ENCODE results near the gene HDHD5. TPM values are rescaled to one million over a fixed set of nuclear protein-coding genes. Genes with fewer than 3 reads are reported as not detected.

The HDHD5 gene
- total and polyA plus RNA-seq, 5 donors, result 28.2 to 41.2 (median 37.3) TPM

GRCh38 chr22:17112491-17113042 is 46.5 kb downstream of the HDHD5 start:
- DNase-seq (no peak), ATAC-seq (no peak)
- Histone ChIP-seq H3K4me3 (ENCODE audit: low read length) (no peak overlapping the region), H3K9me3 (ENCODE audit: control insufficient read depth, low read length) (no peaks in the 10 kb centered on the region), H3K27me3 (ENCODE audit: control insufficient read depth, insufficient read depth) (no peaks in the 10 kb centered on the region), H3K27ac (ENCODE audit: low read length) (no peak overlapping the region), H3K4me1 (ENCODE audit: control insufficient read depth, insufficient read depth, low read length) (no peaks in the 10 kb centered on the region)
- intact Hi-C loops (cut with DNase I), result no loop called here
- WGBS, result 79% methylated on average over 9 of the region's 9 CpGs

GRCh38 chr22:17110791-17111550 is 48.1 kb downstream of the HDHD5 start:
- Histone ChIP-seq H3K9me3 (ENCODE audit: control insufficient read depth, low read length) (no peaks in the 10 kb centered on the region), H3K4me3 (ENCODE audit: low read length) (no peak overlapping the region), H3K27ac (ENCODE audit: low read length) (no peak overlapping the region), H3K27me3 (ENCODE audit: control insufficient read depth, insufficient read depth) (no peaks in the 10 kb centered on the region), H3K4me1 (ENCODE audit: control insufficient read depth, insufficient read depth, low read length) (no peaks in the 10 kb centered on the region)
- WGBS, result 73% methylated on average over 13 of the region's 13 CpGs
- intact Hi-C loops (cut with DNase I), result no loop called here
- no peak for ATAC-seq
- DNase-seq, result no peak

GRCh38 chr22:17109976-17110375 is 49.1 kb downstream of the HDHD5 start:
- no peak for ATAC-seq
- Histone ChIP-seq H3K4me3 (ENCODE audit: low read length) (no peak overlapping the region), H3K27me3 (ENCODE audit: control insufficient read depth, insufficient read depth) (no peaks in the 10 kb centered on the region), H3K27ac (ENCODE audit: low read length) (no peak overlapping the region), H3K4me1 (ENCODE audit: control insufficient read depth, insufficient read depth, low read length) (no peaks in the 10 kb centered on the region), H3K9me3 (ENCODE audit: control insufficient read depth, low read length) (no peaks in the 10 kb centered on the region)
- no peak for DNase-seq
- 91% methylated on average over 16 of the region's 16 CpGs for WGBS
- intact Hi-C loops (cut with DNase I), result no loop called here

- Histone ChIP-seq H3K27ac (ENCODE audit: low read length) (no peak overlapping the region), H3K4me1 (ENCODE audit: control insufficient read depth, insufficient read depth, low read length) (no peaks in the 10 kb centered on the region), H3K4me3 (ENCODE audit: low read length) (no peak overlapping the region), H3K27me3 (ENCODE audit: control insufficient read depth, insufficient read depth) (no peaks in the 10 kb centered on the region), H3K9me3 (ENCODE audit: control insufficient read depth, low read length) (no peaks in the 10 kb centered on the region)
- 93% methylated on average over 42 of the region's 42 CpGs for WGBS
- intact Hi-C loops (cut with DNase I), result no loop called here
- no peak for ATAC-seq
- DNase-seq, result no peak
Measured at GRCh38 chr22:17109113-17109865, 49.8 kb downstream of the HDHD5 start.

GRCh38 chr22:17108256-17109112 is 50.6 kb downstream of the HDHD5 start:
- no peaks in the 10 kb centered on the region for H3K27me3 ChIP-seq (ENCODE audit: control insufficient read depth, insufficient read depth)
- no peak overlapping the region for H3K27ac ChIP-seq (ENCODE audit: low read length)
- 96% methylated on average over 66 of the region's 66 CpGs for WGBS
- H3K4me3 ChIP-seq (ENCODE audit: low read length), result no peak overlapping the region
- intact Hi-C loops (cut with DNase I), result no loop called here
- ATAC-seq (no peak), DNase-seq (peak in 1 of 3 donors; percentile 68)
- H3K9me3 ChIP-seq (ENCODE audit: control insufficient read depth, low read length), result no peaks in the 10 kb centered on the region
- no peaks in the 10 kb centered on the region for H3K4me1 ChIP-seq (ENCODE audit: control insufficient read depth, insufficient read depth, low read length)

GRCh38 chr22:17107547-17107810 is 51.6 kb downstream of the HDHD5 start:
- WGBS, result 91% methylated on average over 6 of the region's 6 CpGs
- H3K9me3 ChIP-seq (ENCODE audit: control insufficient read depth, low read length), result no peaks in the 10 kb centered on the region
- H3K27me3 ChIP-seq (ENCODE audit: control insufficient read depth, insufficient read depth), result no peaks in the 10 kb centered on the region
- H3K27ac ChIP-seq (ENCODE audit: low read length), result no peak overlapping the region
- intact Hi-C loops (cut with DNase I), result no loop called here
- H3K4me3 ChIP-seq (ENCODE audit: low read length), result no peak overlapping the region
- DNase-seq (no peak), ATAC-seq (no peak)
- no peaks in the 10 kb centered on the region for H3K4me1 ChIP-seq (ENCODE audit: control insufficient read depth, insufficient read depth, low read length)

- Histone ChIP-seq H3K4me1 (ENCODE audit: control insufficient read depth, insufficient read depth, low read length) (no peaks in the 10 kb centered on the region), H3K4me3 (ENCODE audit: low read length) (no peak overlapping the region), H3K27me3 (ENCODE audit: control insufficient read depth, insufficient read depth) (no peaks in the 10 kb centered on the region), H3K27ac (ENCODE audit: low read length) (no peak overlapping the region), H3K9me3 (ENCODE audit: control insufficient read depth, low read length) (no peaks in the 10 kb centered on the region)
- WGBS, result 73% methylated on average over 15 of the region's 15 CpGs
- peak in 1 of 3 donors; percentile 71 for DNase-seq
- ATAC-seq, result peak; percentile 5 to 24
- intact Hi-C loops (cut with DNase I), result no loop called here
Measured at GRCh38 chr22:17106785-17107546, 52.1 kb downstream of the HDHD5 start.

GRCh38 chr22:17106161-17106784 is 52.8 kb downstream of the HDHD5 start:
- no peak overlapping the region for H3K27ac ChIP-seq (ENCODE audit: low read length)
- H3K4me3 ChIP-seq (ENCODE audit: low read length), result no peak overlapping the region
- ATAC-seq (peak; percentile 10 to 17), DNase-seq (no peak)
- no peaks in the 10 kb centered on the region for H3K9me3 ChIP-seq (ENCODE audit: control insufficient read depth, low read length)
- intact Hi-C loops (cut with DNase I), result no loop called here
- H3K27me3 ChIP-seq (ENCODE audit: control insufficient read depth, insufficient read depth), result no peaks in the 10 kb centered on the region
- WGBS, result 80% methylated on average over 12 of the region's 12 CpGs
- H3K4me1 ChIP-seq (ENCODE audit: control insufficient read depth, insufficient read depth, low read length), result no peaks in the 10 kb centered on the region

- no peak overlapping the region for H3K27ac ChIP-seq (ENCODE audit: low read length)
- intact Hi-C loops (cut with DNase I), result no loop called here
Measured at GRCh38 chr22:17105143-17106129, 53.6 kb downstream of the HDHD5 start.

More at GRCh38 chr22:17105143-17106129, 53.6 kb downstream of the HDHD5 start:
- Histone ChIP-seq H3K4me1 (ENCODE audit: control insufficient read depth, insufficient read depth, low read length) (no peaks in the 10 kb centered on the region), H3K27me3 (ENCODE audit: control insufficient read depth, insufficient read depth) (no peaks in the 10 kb centered on the region), H3K9me3 (ENCODE audit: control insufficient read depth, low read length) (no peaks in the 10 kb centered on the region), H3K4me3 (ENCODE audit: low read length) (no peak overlapping the region)
- ATAC-seq, result no peak
- WGBS, result 78% methylated on average over 22 of the region's 22 CpGs
- DNase-seq, result no peak

Data from right cardiac atrium (tissue), 5 donors.